DMS114 treated with DMSO at 0.1 percent for 48 hours (cell line): ENCODE measurements around the gene CELSR1.

Source experiments
- DNase-seq: peaks from one replicate; lab custom pipeline; 2025; ENCODE audit not compliant: unreplicated experiment; lab: John Stamatoyannopoulos, UW

The CELSR1 gene

GRCh38 chr22:46551996-46552395 is 14.6 kb upstream of the CELSR1 start:
- DNase-seq, result no peak

- DNase-seq, result no peak
These were observed 13.9 kb upstream of the CELSR1 start for GRCh38 chr22:46551321-46551720.

- no peak for DNase-seq
These were observed 12.7 kb upstream of the CELSR1 start for GRCh38 chr22:46549971-46550641.

GRCh38 chr22:46549563-46549840 is 12.1 kb upstream of the CELSR1 start:
- no peak for DNase-seq

DNA sequence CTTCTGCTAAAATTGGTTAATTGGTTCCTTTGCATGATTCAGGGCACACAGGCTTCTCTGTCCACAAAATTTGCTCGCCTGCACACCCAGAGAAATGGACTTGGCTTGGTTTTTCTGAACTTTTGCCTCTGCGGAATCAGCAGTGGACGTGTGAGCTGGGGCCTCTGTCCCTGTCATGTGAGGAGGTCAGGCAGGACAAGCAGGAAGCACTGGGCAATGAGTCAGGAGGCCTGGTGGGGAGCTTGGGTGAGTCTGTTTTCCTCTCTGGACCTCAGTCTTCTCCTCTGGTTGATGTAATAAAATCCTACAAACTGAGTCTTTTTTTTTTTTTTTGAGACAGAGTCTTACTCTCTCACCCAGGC is 10.4 kb upstream of the CELSR1 start:
- no peak for DNase-seq

GRCh38 chr22:46547179-46547882 is 9.9 kb upstream of the CELSR1 start:
- no peak for DNase-seq

DNA sequence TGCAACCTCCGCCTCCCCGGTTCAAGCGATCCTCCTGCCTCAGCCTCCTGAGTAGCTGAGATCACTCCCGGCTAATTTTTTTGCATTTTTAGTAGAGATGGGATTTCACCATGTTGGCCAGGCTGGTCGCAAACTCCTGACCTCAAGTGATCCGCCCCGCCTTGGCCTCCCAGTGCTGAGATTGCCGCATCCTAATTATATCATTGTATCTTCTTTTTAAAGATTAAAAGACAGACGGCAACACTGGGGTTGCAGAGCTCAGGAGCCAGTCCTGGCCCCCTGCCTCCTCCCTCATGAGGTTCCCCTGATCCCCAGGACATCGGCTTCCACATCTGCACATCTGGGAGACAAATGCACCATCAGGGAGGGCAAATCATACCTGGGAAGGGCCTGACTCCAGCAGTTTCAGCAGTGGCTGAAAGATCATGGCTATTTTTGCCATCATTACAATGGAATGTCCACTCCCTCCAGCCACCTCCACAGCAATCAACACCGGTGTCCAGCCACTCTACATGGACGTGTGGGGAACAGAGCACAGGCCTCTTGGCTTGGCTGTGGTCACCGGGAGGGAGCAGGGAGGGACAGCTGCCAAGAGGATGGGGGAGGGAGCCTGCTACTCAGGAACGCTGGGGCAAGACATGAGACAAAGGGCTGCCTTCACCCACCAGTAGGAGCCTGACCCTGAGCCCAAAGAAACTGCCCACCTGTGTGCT is 9.2 kb upstream of the CELSR1 start:
- DNase-seq, result no peak

DNA sequence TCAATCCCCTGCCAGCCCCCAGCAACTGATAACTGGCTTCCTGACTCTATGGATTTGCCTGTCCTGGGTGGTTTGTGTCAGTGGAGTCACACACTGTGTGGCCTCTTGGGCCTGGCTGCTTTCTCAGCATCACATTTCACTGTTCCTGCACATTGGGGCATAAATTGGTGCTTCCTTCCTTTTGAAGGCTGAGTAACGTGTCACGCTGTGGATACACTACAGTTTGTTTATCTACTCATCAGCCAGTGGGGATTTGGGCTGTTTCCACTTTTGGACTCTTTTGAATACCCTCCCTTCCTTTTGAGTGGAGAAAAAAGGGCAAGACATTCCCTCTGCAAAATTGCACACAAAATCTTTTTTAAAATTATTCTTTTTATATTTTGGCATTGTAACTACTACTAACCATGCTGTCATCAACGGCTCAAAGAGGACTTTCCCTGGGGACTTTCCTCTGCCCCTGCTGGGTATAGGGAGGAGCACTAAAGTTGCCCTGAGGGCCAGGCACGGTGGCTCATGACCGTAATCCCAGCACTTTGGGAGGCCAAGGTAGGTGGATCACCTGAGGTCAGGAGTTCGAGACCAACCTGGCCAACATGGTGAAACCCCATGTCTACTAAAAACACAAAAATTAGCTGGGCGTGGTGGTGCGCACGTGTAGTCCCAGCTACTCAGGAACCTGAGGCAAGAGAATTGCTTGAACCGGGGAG is 7.8 kb upstream of the CELSR1 start:
- DNase-seq, result no peak

DNA sequence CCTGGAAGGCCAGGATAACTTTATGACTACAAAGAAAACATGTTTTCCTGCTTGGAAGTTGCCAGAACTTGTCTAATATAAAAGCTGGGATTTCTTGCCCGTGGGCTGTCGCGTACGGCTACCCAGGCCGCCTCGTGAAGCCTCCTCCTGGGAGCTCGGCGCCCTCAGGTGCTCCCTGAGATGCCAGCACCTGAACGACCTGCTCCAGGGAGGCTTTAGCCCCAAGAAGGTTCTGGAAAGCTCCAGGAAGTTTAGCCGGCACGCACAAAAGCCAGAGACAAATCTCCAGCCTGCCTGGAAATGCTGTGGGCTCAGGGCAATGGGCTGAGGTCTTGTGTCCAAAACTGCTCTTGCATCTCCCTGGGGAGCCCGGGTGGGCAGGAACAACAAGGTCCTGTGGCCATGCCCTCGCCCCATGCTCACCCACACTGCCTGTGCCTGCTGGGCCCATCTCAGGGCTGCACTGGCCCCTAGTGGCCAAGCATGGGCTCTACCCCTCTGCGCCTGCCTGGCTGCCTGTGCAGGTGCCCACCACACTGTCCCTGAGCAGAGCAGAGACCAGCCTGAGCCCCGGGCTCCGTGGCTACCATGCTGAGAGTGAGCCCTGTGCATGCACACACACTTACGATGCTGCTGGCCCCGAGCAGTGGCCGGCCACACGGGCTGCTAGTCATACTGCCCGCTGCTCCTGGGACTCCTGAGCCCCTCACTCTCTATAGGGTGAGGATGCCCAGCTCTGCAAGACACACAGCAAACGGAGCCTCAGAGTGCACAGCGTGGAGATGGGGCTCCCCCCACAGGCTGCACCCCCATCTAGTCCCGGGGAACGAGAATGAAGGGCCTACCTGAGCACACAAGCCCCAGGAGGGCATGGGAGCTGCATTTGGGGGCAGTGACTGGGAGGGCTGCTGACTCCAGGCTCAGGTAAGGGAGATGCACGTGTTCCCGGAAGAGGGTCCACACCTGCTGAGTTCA is 4.9 kb upstream of the CELSR1 start:
- DNase-seq, result peak; percentile 38

- DNase-seq, result no peak
These were observed 4.1 kb upstream of the CELSR1 start for GRCh38 chr22:46541536-46541935.

GRCh38 chr22:46540874-46541273 is 3.5 kb upstream of the CELSR1 start:
- DNase-seq, result no peak

DNA sequence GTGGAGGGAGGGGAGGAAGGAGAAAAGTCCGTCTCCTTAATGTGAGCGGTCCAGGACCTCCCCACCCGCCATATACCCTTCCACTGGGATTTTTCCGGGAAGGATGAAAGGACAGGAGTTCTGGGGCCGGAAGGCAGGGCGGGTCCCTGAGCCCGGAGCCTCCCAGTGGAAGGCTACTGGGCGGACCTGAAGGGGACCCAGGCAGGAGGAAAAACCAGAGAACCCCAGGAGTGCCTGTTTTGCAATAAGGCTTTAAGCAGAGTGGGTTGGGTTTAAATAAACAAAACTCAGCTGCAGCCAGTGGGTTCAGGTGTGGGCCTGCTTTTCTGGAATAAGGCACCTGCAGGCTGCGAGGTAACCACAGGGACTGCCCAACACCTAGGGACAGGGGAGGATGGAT is 1.7 kb upstream of the CELSR1 start:
- no peak for DNase-seq

- DNase-seq, result no peak
These were observed 1.4 kb upstream of the CELSR1 start for GRCh38 chr22:46538814-46539160.

DNA sequence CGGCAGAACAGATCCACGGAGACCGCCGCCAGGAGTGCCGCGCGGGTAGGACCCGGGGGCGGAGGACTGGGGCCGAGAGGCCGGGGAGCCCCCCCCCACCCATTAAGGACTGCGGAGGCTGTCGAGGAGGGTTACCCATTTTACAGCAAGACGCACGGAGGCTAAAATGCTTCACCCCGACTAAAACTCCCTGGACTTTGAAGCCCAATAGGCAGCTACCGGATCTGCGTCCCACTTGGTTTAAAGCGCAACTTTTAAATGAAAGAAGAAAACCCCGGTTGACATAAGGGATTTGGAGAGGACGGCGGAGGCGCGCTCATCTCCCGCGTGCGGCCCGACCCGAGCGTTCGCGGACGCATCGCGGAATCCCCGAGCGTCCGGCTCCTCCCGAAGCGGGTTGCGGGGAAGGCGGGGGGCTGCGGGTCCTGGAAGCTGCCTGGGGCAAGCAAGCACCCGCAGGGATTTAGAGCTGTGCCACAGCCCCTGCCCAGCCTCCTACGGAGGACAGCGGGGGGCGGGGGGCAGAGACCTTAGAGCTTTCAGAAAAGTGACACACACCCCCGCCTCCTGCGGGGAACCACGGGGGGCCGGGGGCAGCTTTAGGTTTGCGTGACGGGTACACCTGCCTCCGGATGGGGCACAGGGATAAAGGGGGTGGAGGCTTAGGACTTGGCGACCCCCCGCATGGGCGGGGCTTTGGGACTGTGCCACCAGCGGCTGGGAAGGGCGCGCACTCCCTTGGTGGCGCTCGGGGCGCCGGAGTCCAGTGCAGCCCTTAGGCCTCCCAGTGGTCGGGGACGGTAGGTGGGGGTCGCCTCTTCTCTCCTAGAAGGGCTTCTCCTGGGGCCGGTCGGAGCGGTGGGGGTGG is 760 bp upstream of the CELSR1 start:
- no peak for DNase-seq

- no peak for DNase-seq
These were observed 739 bp downstream of the CELSR1 start for GRCh38 chr22:46536537-46537224.

DNA sequence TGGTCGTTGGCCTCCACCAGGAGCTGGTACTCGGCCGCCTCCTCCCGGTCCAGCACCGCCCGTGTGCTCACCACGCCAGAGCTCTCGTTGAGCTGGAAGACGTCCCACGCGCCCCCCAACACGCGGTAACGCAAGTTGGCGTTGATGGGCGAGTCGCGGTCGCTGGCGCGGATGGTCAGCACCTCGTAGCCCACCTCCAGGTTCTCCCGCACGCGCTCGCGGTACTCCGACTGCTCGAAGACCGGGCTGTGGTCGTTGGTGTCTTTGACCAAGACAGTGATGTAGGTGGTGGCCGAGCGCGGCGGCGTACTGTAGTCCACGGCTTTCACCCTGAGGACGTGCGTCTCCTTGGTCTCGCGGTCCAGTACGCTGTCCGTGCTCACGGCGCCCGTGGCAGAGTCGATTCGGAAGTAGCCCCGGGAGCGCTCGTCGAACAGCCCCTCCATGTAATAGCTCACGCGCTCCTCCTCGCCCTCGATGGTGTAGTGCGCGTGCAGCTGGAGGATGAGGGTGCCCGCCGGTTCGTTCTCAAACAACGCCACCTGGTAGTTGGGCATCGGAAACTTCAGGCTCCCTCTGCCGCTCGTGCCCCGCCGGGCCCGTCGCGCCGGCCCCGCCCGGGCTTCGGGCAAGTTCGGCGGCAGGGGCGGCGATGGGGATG is 1.4 kb downstream of the CELSR1 start:
- no peak for DNase-seq

- DNase-seq, result no peak
These were observed 2.4 kb downstream of the CELSR1 start for GRCh38 chr22:46534901-46535630.

DNA sequence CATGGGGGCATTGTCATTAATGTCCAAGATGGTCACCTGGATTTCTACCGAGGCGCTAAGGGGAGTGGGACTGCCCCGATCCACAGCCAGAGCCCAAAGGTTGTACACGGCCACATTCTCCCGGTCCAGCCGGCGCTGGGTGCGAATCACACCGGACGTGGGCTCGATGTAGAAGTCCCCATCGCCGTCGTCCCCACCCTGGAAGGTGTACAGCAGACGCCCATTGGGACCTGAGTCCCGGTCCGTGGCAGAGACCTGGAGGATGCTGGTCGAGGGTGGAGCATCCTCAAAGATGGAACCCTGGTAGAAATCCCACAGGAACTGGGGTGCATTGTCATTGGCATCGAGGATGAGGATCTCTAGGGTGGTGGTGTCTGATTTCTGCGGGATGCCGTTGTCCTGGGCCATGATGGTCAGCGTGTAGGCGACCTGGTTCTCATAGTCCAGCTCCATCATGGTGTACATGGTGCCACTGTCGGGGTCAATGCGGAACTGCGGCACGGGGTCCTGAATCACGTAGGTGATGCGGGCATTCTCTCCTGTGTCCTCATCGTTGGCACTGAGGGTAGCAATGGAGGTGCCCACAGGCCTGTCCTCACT is 3.1 kb downstream of the CELSR1 start:
- no peak for DNase-seq
